ENCODE data around the gene HS2ST1.

DNA sequence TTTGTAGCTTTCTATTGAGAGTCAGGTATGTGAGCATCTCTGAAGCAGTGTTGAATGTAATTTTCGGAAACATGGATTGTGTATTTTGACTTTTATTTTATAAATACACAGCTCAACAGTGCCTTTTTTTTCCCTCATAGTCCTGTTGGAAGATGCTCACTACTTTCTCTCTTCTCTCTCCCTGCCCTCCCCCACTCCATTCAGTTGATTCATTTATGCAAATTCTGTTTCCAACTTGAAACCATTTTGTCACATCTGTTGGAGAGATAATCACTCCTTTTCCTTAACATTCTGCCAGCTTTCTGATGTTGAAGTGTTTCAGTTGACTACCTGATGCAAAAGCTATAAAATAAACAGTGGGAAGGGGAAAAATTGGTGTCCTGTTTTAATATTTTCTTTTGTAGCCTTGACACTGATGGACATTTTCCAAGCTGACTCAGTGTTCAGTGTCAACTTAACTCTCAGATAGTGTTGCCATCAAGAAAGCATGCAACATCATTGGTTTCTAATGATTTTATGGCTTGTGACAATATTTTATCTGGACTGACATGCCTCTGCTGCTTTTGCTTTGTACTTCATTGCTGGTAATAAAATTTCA is 194.5 kb downstream of the HS2ST1 start:
- TF ChIP-seq, protein P1, sequence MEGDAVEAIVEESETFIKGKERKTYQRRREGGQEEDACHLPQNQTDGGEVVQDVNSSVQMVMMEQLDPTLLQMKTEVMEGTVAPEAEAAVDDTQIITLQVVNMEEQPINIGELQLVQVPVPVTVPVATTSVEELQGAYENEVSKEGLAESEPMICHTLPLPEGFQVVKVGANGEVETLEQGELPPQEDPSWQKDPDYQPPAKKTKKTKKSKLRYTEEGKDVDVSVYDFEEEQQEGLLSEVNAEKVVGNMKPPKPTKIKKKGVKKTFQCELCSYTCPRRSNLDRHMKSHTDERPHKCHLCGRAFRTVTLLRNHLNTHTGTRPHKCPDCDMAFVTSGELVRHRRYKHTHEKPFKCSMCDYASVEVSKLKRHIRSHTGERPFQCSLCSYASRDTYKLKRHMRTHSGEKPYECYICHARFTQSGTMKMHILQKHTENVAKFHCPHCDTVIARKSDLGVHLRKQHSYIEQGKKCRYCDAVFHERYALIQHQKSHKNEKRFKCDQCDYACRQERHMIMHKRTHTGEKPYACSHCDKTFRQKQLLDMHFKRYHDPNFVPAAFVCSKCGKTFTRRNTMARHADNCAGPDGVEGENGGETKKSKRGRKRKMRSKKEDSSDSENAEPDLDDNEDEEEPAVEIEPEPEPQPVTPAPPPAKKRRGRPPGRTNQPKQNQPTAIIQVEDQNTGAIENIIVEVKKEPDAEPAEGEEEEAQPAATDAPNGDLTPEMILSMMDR (IDR thresholded peaks at IDR 0.05): no peak
- TF ChIP-seq POLR2A (IDR thresholded peaks at IDR 0.05) (no peak), EP300 (IDR thresholded peaks at IDR 0.05) (no peak)

Data from ovary (tissue), 3 donors.